Posterior vena cava (tissue), 2 donors: Measurements from ENCODE around the gene POP4. TPM values are rescaled to one million over a fixed set of nuclear protein-coding genes. Genes with fewer than 3 reads are reported as not detected.

ENCODE experiments used
- DNase-seq: peaks from one replicate; pipeline ENCODE4 v3.0.0-alpha.2; 2020; ENCODE audit warnings: low spot score
- intact Hi-C, 2 donors: fragments of 100-400 bp; cut with DNase I; formaldehyde crosslinking; loops; one replicate each; pipeline versions ENCODE4 v1.14.1 to v1.14.2; 2022 to 2023
- total RNA-seq, 2 donors: library from RNA; stranded (reverse); fragmentation: NEBNext Ultra II Directional; extraction: Animal tissue kit (Norgen Biotek cat#: 25700); gene quantifications; one replicate each; pipeline ENCODE4 v1.2.1, GENCODE V29; 2021
- donor health status: DM: yes; HTN: yes; CAD: no.
- donor health status: DM: yes; HTN: yes; CAD: no.

POP4 gene
- total RNA-seq, 2 donors from 2014 or later, result 41.4 to 49.1 TPM

GRCh38 chr19:29645911-29646310 lies 39.8 kb downstream of the POP4 start:
- intact Hi-C loops, result no loop called here
- peak; percentile 80 for DNase-seq

- no peak for DNase-seq
- intact Hi-C loops, result no loop called here
Measured at GRCh38 chr19:29650772-29651387, 44.8 kb downstream of the POP4 start.

- intact Hi-C loops, result no loop called here
- no peak for DNase-seq
Measured at GRCh38 chr19:29651622-29652394, 45.7 kb downstream of the POP4 start.

- peak; percentile 68 for DNase-seq
- intact Hi-C loops, result no loop called here
Measured at GRCh38 chr19:29653398-29653797, 47.3 kb downstream of the POP4 start.

GRCh38 chr19:29655648-29656335 lies 49.7 kb downstream of the POP4 start:
- intact Hi-C loops, result no loop called here
- DNase-seq, result peak; percentile 56

- intact Hi-C loops, result no loop called here
- peak; percentile 19 for DNase-seq
Measured at GRCh38 chr19:29658221-29658991, 52.3 kb downstream of the POP4 start.

- intact Hi-C loops, result no loop called here
- peak; percentile 12 for DNase-seq
Measured at GRCh38 chr19:29660835-29661234, 54.8 kb downstream of the POP4 start.

GRCh38 chr19:29662278-29662603 lies 56.2 kb downstream of the POP4 start:
- DNase-seq, result no peak
- intact Hi-C loops, result no loop called here

GRCh38 chr19:29662604-29663404 lies 56.7 kb downstream of the POP4 start:
- intact Hi-C loops, result no loop called here
- DNase-seq, result peak; percentile 93

GRCh38 chr19:29663861-29664752 lies 58.0 kb downstream of the POP4 start:
- intact Hi-C loops, result no loop called here
- peak; percentile 63 for DNase-seq

GRCh38 chr19:29664753-29665214 lies 58.7 kb downstream of the POP4 start:
- intact Hi-C loops, result loop anchor here in 1 of 2 donors (5.0 kb wide), 1 partner anchor 48 kb away; no protein-coding TSS in a partner anchor
- DNase-seq, result no peak

GRCh38 chr19:29665215-29665825 lies 59.2 kb downstream of the POP4 start, which contains the start of gene PLEKHF1:
PLEKHF1 (plus strand) TSS chr19:29665461; CDS start chr19:29673840, 8,379 bp downstream.
- intact Hi-C loops, result loop anchor here in 1 of 2 donors (5.0 kb wide), 1 partner anchor 47 kb away; no protein-coding TSS in a partner anchor
- DNase-seq, result peak; percentile 96

- intact Hi-C loops, result loop anchor here in 1 of 2 donors (5.0 kb wide), 1 partner anchor 46 kb away; no protein-coding TSS in a partner anchor
- peak; percentile 90 for DNase-seq
Measured at GRCh38 chr19:29665826-29666577, 59.9 kb downstream of the POP4 start.
